Pons (tissue), 1 donor: ENCODE results near the gene OSBPL10.
"Not testable (repeated sequence)": the region's sequence is repeated elsewhere in the genome, so short reads cannot be mapped to it uniquely, and the experiment has no call there.

Source experiments
- DNase-seq: peaks from one replicate; pipeline ENCODE4 v3.0.0-alpha.2; 2016; ENCODE audit warnings: low spot score

Gene OSBPL10

DNA sequence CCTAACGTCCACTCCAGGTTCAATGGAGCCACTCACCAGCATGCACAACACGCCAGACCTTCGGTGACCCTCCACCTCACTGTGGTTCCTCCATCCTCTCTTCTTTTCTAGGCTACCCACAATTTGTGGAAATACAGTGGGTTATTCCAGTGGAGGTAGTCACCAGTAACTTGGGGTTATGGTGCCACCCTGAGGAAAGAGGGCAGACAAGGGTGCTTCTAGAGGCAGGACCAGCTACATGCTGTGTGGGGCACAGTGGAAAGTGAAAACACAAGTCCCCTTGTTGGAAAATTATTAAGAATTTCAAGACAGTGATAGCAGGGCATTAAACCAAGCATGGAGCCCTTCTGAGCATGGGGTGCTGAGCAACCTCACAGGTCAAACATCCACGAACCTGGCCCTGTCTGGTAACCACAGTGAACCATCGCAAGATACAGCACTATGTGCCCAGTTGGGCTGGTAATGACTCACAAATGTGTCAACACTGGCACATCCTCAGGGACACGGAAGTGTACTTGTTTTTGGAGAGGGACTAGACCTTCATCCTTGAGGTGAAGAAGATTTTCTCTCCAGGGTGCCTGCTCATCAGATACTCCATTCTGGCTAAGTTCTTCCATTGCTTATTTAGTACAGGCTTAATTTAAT is 281.6 kb downstream of the OSBPL10 start:
- DNase-seq: no peak

DNA sequence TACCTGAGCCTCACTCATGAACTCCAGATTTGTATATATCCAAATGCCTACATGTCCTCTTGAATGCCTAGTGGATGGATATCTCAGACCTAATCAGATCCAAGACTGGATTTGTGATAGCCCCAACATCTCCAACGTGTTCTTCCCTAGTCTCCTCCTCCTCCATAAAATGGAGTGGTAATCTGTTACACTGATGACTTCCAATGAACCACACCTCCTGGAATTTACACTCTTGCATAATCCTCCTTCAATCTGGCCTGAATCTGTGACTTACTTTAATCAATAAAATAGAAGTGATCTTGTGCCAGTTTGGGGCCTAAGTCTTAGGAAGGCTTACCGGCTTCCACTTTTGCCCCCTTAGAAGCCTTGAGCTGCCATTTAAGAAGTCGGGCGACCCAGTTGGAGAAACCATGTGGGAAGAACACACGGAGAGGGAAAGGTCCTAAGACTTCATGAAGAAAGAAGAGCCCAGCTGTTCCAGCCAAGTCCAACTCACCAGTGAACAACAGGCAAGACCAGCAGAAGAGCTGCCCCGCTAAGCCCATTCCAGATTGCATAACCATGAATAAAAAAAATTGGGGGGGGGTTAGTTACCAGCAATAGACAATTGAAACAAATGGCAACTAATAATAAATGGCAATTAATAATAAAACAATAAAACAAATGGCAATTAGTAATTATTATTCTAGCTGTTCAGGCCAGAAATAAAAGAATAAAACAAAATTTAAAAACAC is 284.1 kb downstream of the OSBPL10 start:
- no peak for DNase-seq

DNA sequence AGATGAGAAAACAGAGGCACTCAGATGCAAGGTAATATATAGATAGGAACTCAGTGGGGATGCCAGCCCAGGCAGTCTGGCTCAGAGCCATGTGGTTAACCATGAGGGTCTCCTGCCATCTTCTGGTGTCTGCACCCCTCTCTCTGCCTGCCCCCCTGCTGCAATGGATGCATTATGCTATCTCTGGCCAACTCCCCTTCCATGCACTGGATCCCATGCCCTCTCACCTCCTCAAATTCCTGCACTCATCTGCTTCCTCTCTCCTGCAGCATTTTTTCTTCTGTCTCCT is 285.1 kb downstream of the OSBPL10 start:
- DNase-seq: no peak

DNA sequence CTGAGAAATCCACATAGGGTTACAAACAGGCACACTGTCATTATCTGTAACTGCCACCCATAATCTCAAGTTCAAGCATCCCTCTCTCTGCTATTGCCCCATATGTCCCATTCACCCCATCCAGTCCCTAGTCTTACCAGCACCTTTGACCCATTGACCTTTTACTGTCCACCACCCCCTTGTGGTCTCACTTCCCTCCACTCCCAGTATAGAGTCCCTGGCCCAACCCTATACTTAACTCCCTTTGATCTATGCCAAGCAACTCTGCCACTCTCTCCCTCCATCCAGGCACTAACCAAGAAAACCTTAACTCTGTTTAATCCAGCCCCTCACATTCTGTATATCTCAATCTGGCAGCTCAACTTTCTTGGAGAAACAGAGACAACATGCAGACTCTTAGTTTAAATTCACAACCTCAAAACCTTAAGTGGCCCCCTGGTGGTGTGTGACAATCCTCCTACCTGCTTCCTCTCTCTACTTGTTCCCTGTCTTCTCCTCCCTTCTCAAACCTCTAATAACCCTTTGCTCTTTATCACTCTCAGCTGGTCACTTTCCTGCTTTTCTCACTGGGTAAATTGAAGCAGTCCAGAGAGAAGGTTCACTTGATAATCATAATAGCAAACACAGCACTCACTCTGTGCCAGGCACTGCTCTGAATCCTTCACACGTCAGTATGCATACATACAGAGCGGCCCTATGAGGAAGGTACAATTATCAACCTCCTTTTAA is 285.6 kb downstream of the OSBPL10 start:
- DNase-seq: no peak

DNA sequence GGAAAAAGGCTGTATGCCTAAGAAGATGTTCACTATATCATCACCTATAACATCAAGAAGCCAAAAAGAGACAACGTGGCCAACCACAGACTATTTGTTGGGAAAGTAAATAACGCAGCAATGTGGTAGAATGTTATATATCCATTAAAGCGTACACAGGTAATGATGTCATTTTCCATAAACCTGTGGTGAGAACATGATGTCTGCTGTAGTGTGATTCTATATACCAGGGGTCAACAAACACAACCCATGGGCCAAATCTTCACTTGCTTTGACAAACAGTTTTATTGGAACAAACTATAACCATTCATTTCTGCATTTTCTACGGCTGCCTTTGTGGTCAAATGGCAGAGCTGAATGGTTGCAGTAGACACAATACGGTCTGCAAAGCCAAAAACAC is 287.7 kb downstream of the OSBPL10 start:
- no peak for DNase-seq

DNA sequence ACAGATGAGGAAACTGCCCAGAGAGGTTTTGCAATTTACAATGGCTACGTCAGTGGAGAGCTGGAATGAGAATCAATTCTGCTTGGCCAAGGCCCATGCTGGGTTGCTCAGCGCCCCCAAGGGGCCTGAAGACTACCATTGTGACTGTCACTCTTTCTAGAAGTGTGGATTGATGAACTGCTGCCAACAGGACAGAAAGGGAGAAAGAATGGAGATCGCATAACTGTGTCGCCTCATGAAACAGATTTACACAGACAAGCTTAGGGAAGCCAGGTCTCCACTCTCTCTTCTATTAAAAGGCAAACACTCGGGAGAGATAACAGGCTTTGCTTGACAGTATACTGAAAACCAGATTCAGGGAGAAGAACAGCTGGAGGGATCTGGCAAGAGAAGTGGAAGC is 288.3 kb downstream of the OSBPL10 start:
- no peak for DNase-seq

DNA sequence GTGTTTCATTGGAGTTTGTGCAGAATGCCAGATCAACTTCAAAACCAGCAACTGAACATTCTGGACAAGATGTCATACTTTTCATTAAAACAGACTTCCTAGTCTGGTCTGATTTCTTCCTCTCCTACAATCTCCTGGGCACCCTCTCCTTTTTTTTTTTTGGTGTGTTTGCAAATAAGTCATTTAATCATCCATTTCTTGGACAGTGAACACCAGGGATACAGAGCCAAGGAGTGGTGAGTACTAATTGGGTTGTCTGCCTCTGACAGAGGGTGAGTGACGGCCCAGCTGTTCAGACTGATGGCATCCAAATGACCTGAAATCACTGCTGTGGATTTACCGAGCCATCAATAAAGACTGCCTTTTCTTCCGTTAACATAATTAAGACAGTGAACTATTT is 290.3 kb downstream of the OSBPL10 start:
- no peak for DNase-seq

DNA sequence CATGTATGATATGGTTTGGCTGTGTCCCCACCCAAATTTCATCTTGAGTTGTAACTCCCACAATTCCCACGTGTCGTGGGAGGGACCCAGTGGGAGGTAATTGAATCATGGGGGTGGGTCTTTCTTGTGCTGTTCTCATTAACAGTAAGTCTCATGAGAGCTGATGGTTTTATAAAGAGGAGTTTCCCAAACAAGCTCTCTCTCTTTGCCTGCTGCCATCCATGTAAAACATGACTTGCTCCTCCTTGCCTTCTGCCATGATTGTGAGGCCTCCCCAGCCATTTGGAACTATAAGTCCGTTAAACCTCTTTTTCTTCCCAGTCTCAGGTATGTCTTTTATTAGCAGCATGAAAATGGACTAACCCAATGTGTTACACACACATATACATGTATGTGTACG is 291.5 kb downstream of the OSBPL10 start:
- not testable (repeated sequence) for DNase-seq

DNA sequence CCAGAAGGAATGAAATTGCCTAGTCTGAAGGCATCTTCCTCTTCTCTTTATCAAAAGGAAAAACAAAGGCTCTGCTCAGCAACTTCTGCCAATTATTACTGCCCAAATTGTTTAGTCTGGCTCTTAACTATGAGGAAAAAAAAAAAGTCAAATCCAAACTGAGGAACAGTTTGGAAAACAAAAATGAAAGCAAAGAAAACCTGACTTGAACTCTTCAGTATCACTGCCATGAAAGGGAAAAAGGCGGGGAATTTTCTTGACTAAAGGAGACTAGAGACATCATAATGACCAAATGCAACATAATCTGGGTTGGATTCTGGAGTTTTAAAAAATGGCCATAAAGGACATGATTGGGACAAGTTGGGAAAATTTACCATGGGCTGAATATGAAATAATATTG is 292.1 kb downstream of the OSBPL10 start:
- DNase-seq: no peak

DNA sequence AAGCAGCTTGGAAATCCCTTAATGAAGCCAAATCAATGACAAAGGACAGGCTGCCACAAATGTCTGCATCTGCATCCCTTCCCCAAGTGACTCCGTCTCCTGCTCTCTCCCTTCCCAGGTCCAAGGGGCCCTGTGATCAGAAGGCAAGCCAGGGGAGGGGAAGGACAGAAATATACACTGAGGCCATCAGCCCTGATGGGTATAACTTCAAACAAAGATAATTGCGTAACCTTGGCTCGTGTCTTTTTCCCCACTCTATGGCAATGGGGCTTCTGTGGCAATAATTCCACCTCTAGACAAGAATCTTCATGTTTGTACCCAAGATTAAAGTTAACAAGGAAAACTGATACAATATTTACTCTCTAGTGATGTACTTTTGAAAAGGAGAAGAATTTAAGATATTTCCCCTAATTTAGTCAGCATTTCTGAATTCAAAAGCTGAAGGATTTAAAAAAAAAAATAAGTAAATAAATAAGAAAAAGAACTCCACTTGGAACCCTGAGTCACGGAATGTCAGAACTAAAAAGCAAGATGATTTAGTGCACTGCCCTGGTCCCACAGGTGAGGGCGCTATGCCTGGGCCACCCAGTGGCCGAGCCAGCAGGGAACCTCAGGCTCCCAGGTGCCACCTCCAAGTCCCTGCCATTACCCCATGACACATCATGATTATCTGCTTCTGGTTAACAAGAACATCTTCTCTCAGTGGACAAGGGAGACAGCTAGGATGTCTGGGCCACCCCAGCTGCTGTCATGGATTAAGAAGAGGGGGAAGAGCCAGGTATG is 293.9 kb downstream of the OSBPL10 start:
- DNase-seq: no peak

DNA sequence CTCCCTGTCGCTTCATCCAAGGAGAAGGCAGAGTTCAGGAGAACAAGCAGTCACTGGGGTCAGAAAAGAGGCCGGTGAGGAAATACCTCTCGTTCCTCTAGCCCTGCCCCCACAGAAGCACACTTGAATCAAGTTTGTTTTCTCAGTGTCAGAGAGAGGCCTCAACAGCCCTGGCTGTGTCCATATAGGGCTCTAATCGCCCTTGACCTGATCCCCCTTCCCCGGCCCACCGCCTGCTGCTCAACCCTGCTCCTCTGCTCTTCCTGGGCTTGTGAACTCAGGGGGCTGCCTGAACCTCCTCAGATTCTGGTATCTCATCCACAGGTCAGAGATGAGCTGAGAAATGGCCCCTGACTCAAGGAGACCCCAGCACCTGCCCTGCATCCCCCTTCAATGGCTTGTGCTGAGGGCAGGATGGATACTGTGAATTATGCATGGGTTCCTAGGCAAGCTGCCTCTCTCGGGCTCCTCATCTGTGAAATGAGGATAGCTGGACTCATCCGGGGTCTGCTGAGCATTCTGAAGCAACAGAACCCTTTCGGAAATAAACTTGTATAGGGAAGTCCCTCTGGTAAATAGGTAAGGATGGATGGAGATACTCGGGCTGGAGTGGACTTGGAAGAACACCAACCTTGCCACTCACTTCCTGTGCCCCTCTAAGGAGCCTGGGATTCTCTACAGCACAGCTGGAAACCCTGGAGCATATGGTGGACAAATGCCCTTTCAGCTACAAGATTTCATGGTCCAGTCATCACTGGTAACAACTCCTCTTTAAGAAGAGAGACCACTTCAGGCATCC is 300.8 kb downstream of the OSBPL10 start:
- DNase-seq: no peak

DNA sequence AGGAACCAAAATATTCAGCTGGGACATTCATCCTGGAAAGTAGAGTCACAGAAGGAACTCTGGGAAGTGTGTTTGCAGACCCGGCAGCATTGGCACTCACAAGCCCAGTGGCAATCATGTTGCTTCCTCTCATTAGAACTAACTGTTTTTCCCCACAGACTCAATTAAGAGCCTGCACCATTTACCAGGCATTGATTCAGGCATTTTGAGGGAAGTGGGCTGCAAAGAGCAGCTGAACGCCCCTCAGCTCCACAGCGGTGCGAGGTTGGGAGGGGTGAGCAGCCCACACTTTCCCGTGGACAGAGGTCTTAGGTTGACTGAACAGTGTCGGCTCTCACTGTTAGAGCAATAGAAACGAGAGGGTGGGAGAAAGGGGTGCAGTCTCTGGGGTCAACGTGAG is 304.5 kb downstream of the OSBPL10 start:
- no peak for DNase-seq

DNA sequence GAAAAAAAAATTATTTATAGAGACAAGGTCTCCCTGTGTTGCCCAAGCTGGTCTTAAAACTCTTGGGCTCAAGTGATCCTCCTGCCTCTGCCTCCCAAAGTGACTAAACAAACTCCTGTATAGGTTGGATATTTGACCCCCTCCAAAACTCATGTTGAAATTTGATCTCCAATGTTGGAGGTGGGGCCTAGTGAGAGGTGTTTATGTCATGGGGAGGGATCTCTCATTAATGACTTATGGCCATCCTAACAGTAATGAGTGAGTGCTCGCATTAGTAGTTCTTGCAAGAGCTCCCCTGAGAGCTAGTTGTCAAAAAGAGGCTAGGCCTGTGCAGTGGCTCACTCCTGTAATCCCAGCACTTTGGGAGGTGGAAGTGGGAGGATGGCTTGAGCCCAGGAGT is 307.1 kb downstream of the OSBPL10 start:
- DNase-seq: no peak

DNA sequence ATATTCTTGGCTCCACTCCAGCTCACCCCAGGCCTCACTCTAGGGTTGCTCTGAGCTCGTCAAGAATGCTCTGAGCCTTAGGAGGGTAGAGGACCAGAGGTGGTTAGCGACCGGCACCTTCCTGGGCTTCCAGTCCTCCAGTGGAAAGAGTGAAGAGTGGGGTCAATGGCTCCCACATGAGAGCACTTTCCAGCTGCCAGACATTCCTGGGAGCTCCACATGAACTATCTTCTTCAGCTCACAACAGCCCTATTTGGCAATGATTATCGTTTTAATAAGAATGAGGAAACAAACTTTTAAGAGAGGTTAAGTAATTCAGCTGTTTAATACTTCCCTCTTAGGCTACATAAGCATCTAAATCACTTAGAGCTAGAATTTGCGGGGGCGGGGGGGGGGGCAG is 309.1 kb downstream of the OSBPL10 start:
- DNase-seq: no peak

DNA sequence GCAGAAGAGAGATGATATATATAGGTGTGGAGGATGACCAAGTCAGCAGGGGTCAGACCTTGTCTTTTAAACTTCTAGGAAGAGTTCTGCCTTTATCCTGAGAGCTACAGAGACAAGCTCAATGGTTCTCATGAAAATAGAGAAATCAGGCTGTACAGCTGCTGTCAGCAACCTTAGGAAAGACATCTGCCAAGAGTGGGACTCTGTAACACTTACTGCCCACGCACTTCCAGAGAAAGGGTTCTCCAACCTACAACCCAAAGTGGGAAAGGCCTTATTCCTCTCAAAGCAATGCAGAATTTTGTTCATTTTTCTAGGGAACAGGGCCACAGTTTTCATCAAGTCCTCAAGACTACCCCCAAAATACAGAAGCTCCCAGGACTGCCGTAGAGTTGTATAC is 309.6 kb downstream of the OSBPL10 start:
- DNase-seq: no peak

DNA sequence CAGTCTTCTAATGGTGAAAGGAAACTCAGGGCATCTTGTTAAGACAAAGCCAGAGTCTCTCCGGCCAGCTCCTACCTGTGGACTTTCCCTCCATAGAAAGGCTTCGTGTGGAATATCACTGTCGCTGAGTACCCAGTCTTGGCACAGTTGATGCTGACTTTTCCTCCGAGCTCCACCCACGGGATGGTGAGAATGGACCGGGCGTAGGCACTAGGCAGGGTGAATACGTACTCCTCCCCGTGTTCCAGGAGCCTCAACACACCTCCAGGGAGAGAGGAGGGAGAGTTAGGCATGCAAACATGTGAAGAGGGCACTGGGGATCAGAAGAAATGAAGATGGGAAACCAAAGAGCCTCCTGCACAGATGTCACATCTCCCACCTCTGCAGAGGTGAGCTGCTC is 310.3 kb downstream of the OSBPL10 start:
- no peak for DNase-seq

DNA sequence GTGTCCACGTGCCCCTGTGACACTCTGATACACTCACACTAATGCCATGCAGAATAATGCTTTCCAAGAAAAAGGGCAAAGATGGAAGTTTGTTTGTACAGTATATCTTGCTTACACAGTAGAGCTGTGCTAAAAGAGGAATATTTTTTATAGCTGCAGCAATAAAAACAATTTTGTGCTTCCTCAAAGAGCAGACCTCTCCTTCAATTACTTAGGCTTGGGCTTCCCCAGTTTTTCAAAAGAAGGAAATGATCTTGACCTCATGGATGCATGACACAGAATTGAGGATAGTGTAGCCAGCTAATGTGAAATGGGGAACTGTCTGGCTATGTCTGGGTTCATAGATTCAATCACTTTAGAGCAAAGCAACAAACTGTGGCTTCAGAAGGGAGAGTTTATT is 310.9 kb downstream of the OSBPL10 start:
- peak; percentile 50 for DNase-seq

DNA sequence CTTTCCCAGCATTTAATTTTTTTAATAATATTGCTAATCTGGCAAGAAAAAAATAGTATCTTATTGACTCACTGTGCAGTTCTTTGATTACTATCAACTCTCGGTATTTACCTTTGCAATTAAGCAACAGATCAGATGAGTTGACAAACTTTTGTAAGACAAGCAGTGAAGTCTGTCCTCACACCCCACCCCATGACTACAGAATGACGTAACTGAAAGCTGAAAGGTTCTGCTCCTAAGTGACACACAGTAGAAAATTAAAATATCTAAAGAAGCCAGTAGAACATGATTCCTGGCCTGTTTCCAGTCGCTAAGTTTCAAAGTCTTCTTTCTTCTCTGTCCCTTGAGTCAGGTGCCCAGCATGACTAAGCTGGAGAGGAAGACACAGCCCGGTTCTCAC is 312.8 kb downstream of the OSBPL10 start:
- DNase-seq: no peak

DNA sequence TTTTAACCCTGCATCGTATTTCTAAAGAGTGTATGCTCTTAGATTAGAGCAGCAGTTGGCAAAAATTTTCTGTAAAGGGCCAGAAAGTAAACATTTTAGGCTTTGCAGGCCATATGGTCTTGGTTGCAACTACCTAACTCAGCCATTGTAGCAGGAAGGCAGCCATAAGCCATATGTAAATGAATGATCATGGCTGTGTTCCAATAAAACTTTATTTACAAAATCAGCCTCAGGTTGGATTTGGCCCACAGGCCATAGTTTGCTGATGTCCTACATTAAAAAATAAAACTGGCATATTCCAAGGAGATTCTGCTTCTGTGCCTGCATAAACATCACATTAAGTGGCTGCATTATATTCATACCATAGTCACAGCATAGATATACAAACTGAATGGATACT is 313.5 kb downstream of the OSBPL10 start:
- no peak for DNase-seq

DNA sequence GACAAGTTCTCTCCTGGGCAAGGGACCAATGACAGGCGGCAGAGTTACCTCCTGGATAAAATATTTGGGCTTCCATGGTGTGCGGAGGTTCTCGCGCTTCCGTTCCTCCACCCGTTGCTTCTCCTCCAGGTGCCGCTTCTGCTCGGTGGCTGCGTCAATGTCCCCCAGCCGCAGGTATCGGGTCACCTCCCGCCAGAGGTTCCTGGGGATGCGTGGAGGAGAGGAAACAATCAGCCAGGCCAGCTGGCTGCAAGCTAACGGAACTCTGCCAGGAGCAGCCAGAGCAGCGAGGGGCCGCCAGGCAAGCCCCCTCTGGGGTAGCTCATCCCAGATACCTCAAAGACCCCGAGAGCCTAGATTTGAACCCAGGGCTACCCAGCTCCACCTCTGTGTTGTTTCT is 317.0 kb downstream of the OSBPL10 start:
- DNase-seq: no peak

DNA sequence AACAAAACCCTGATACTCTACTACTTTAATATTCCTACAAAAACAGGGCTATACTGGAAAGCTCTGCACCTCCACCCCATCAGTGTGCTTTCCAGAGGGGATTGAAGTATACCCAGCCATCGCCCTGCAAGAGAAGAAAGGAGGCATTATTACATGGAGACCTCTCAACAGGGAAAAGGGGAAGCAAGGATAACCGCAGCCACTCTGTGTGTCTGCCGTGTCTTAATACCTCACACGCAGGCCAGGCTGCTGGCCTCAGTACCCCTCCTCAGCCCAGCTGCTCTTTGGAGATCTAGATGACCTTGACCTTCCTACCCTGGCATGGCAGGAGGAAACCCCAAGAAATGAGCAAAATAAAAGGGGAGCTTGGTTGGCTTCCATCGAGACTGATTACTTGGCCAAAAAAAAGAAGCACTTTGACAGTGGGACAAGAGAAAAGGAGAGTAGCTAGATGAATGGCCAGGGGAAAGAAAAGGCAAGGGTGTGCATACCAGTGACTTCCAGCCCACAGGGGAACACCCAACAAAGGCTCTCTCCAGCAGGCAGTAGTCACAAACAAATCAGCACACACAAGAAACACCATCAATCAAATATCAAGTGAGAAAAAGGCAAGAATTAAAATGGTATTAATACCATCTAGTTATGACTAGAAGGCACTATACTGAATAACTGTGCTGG is 318.9 kb downstream of the OSBPL10 start:
- DNase-seq: no peak
